K562 (cell line): ENCODE measurements around the gene TMEM30A. TPM values are rescaled to one million over a fixed set of nuclear protein-coding genes. Genes with fewer than 3 reads are reported as not detected.

Experiments
- ATAC-seq: fragments of 200-7000 bp; cut with Tn5 transposase; 3 replicates; pipeline ENCODE4 v1.9.1; 2020; ENCODE audit warnings: moderate library complexity
- BruUV-seq: library from RNA; stranded (reverse); fragments of 400-500 nt; replicated peaks from 2 replicates; lab custom pipeline; 2021; lab: Mats Ljungman, UMichigan
- CTCF ChIA-PET: fragments of 300-600 bp; formaldehyde crosslinking; extraction: SDS; loops from one replicate; lab custom pipeline; 2021; ENCODE audit warnings: low intra/inter-chr PET ratio; lab: Yijun Ruan, JAX
- POLR2A ChIA-PET: fragments of 300-600, 350-650 bp; sonication (Branson Sonifier 250); formaldehyde crosslinking; extraction: SDS; loops from one replicate; lab custom pipeline; 2021; ENCODE audit warnings: antibody characterized with exemption, inconsistent platforms; lab: Yijun Ruan, JAX
- DNase-seq, 4 experiments: peaks; one replicate each; pipeline versions ENCODE4 v3.0.0 to v3.0.0-alpha.2; 2011 to 2018; ENCODE audit warnings: low spot score in 3 of 4, mixed read lengths in 3 of 4; ENCODE audit errors: extremely low read depth in 1 of 4
- FAIRE-seq: peaks from 2 replicates; lab custom pipeline; 2011; peaks lifted over from hg19 to GRCh38; lab: Jason Lieb, UNC
- H2AFZ ChIP-seq: 2 replicates; pipeline ENCODE4 v1.6.0; 2011; ENCODE audit warnings: low read depth, low read length, control low read depth, inconsistent platforms
- H3K27ac ChIP-seq: fragments of 200-600 bp; 3 replicates; pipeline ENCODE4 v1.8.0; 2011; ENCODE audit warnings: low read depth, mild to moderate bottlenecking, control low read depth, inconsistent platforms, low read length, moderate library complexity, mixed read lengths; ENCODE audit errors: extremely low read depth
- H3K27me3 ChIP-seq, 2 experiments: fragments of 300-600 bp in 1 of 2; 2 replicates in 1 of 2; 3 replicates in 1 of 2; pipeline versions ENCODE4 v1.6.0 to v1.8.0; 2011; ENCODE audit warnings: inconsistent platforms in 2 of 2, low read length in 2 of 2, mild to moderate bottlenecking in 1 of 2, mixed read lengths in 1 of 2, moderate library complexity in 1 of 2; ENCODE audit not compliant: control insufficient read depth in 2 of 2, insufficient read depth in 2 of 2
- H3K36me3 ChIP-seq: fragments of 300-600 bp; 3 replicates; pipeline ENCODE4 v1.8.0; 2011; ENCODE audit warnings: mild to moderate bottlenecking, low read length, inconsistent platforms; ENCODE audit not compliant: control insufficient read depth, insufficient read depth
- H3K4me1 ChIP-seq, 2 experiments: fragments of 200-600 bp in 1 of 2; replicated peaks in 1 of 2; 2 replicates in 1 of 2; 3 replicates in 1 of 2; pipeline versions ENCODE4 v1.5.1 to v1.8.0; 2011; ENCODE audit warnings: inconsistent platforms in 2 of 2, low read length in 2 of 2, mild to moderate bottlenecking in 1 of 2, mixed read lengths in 1 of 2, moderate library complexity in 1 of 2; ENCODE audit not compliant: control insufficient read depth in 2 of 2, insufficient read depth in 2 of 2
- H3K4me2 ChIP-seq: 2 replicates; pipeline ENCODE4 v1.6.1; 2011; ENCODE audit warnings: low read length, control low read depth, inconsistent platforms, mixed read lengths; ENCODE audit not compliant: insufficient read depth
- H3K4me3 ChIP-seq: fragments of 200-600 bp; sonication (generic), shearing (Covaris generic); 2 replicates; pipeline ENCODE4 v1.5.1; 2016; ENCODE audit warnings: control low read depth, inconsistent platforms
- H3K79me2 ChIP-seq: fragments of 200-600 bp; 3 replicates; pipeline ENCODE4 v1.8.0; 2011; ENCODE audit warnings: low read length, inconsistent platforms; ENCODE audit not compliant: control insufficient read depth, insufficient read depth
- H3K9ac ChIP-seq, 2 experiments: 2 replicates each; pipeline versions ENCODE4 v1.6.0 to v1.6.1; 2011; ENCODE audit warnings: low read depth in 2 of 2, low read length in 2 of 2, control low read depth in 1 of 2, inconsistent platforms in 1 of 2, mild to moderate bottlenecking in 1 of 2, mixed read lengths in 1 of 2; ENCODE audit not compliant: insufficient read depth in 1 of 2
- H3K9me1 ChIP-seq: one replicate; pipeline ENCODE4 v1.6.0; 2011; ENCODE audit warnings: inconsistent platforms, mild to moderate bottlenecking, low read length, moderate library complexity; ENCODE audit not compliant: control insufficient read depth, insufficient read depth
- H3K9me3 ChIP-seq: replicated peaks from 2 replicates; pipeline ENCODE4 v1.5.1; 2011; ENCODE audit warnings: low read depth, low read length, inconsistent platforms; ENCODE audit not compliant: control insufficient read depth, insufficient read depth
- H4K20me1 ChIP-seq: replicated peaks from 2 replicates; pipeline ENCODE4 v1.6.1; 2011; ENCODE audit warnings: low read length, inconsistent platforms, mixed read lengths; ENCODE audit not compliant: control insufficient read depth, insufficient read depth
- FOXK2 ChIP-seq, 2 experiments: fragments of 450-650 bp; IDR thresholded peaks in 1 of 2; conservative IDR thresholded peaks in 1 of 2; 2 replicates each; pipeline ENCODE4 v1.6.1; 2016; ENCODE audit warnings: low read depth in 2 of 2, mild to moderate bottlenecking in 1 of 2
- NR2C1 ChIP-seq, 2 experiments: fragments of 450-650 bp; IDR thresholded peaks; 2 replicates each; pipeline ENCODE4 v1.6.1; 2017; ENCODE audit warnings: mild to moderate bottlenecking in 2 of 2, antibody characterized with exemption in 1 of 2, inconsistent platforms in 1 of 2, missing compliant biosample characterization in 1 of 2, missing genetic modification characterization in 1 of 2
- PTTG1 ChIP-seq: fragments of 450-650 bp; IDR thresholded peaks from 2 replicates; pipeline ENCODE4 v1.6.1; 2016; ENCODE audit warnings: low read depth, mild to moderate bottlenecking, missing genetic modification characterization, missing compliant biosample characterization
- RB1 ChIP-seq: fragments of 450-650 bp; IDR thresholded peaks from 2 replicates; pipeline ENCODE4 v1.6.1; 2017; ENCODE audit warnings: low read depth, mild to moderate bottlenecking
- RBM25 ChIP-seq: fragments of 200-400 bp; formaldehyde crosslinking; IDR thresholded peaks from 2 replicates; pipeline ENCODE4 v1.6.1; 2018; ENCODE audit warnings: low read length, low read depth, moderate library complexity; ENCODE audit not compliant: severe bottlenecking
- RUNX1 ChIP-seq: sonication (generic); IDR thresholded peaks from 2 replicates; pipeline ENCODE4 v1.6.1; 2016; ENCODE audit warnings: antibody characterized with exemption, low read depth
- SMC3 ChIP-seq: conservative IDR thresholded peaks from 2 replicates; pipeline ENCODE4 v1.6.1; 2011; ENCODE audit warnings: low read depth, low read length, improper control_type of control experiment; ENCODE audit not compliant: insufficient read depth
- SPI1 ChIP-seq: IDR thresholded peaks from 2 replicates; pipeline ENCODE4 v1.6.1; 2011; ENCODE audit warnings: low read depth, low read length, control low read depth, borderline replicate concordance
- ZKSCAN3 ChIP-seq: fragments of 250-450 bp; sonication (Bioruptor Pico); IDR thresholded peaks from 2 replicates; pipeline ENCODE4 v1.4.0; 2020
- ZNF57 ChIP-seq: fragments of 450-650 bp; formaldehyde crosslinking; IDR thresholded peaks from 2 replicates; pipeline ENCODE4 v1.4.0; 2020; ENCODE audit warnings: mild to moderate bottlenecking, moderate library complexity
- WGBS: fragments of 100-300 bp; shearing (Covaris generic); methylation state at CpG from one replicate; pipeline ENCODE4 v1.1.6; 2016; ENCODE audit warnings: low coverage, mixed read lengths; ENCODE audit not compliant: insufficient coverage; ENCODE audit errors: missing lambda C conversion rate; 5-methylcytosine and 5-hydroxymethylcytosine counted together
- in situ Hi-C: fragments of 300-500 bp; cut with MboI; formaldehyde crosslinking; loops from 4 replicates; pipeline ENCODE4 v1.15.0; 2018; ENCODE audit warnings: inconsistent platforms, mixed read lengths
- intact Hi-C: fragments of 100-400 bp; cut with micrococcal nuclease; formaldehyde crosslinking; loops from 2 replicates; pipeline ENCODE4 v1.14.2; 2022
- polyA plus RNA-seq, 8 experiments: library from polyadenylated mRNA; depleted of rRNA in 4 of 8; stranded (reverse) in 5 of 8; unstranded in 3 of 8; fragments of >200 nt; fragmentation: Nextera tagmentation in 2 of 8; fragmentation: Illumina TruSeq in 1 of 8; extraction: Ambion mirVana in 2 of 8; extraction: Trizol in 1 of 8; gene quantifications; 2 replicates each; pipeline versions ENCODE4 v1.2.1 to v1.2.3, GENCODE V29; 2011 to 2014; ENCODE audit warnings: inconsistent platforms in 1 of 8, missing spikeins in 1 of 8
- total RNA-seq, 7 experiments: library from RNA; depleted of rRNA in 6 of 7; stranded (reverse); fragments of >200 nt in 6 of 7; fragmentation: Illumina TruSeq in 2 of 7; extraction: Trizol in 2 of 7; gene quantifications; 2 replicates each; pipeline versions ENCODE4 v1.2.1 to v1.2.3, GENCODE V29; 2011 to 2021; ENCODE audit warnings: low replicate concordance in 1 of 7
- TF ChIP-seq, protein P1 (sequence below): fragments of 450-650 bp; formaldehyde crosslinking; IDR thresholded peaks from 2 replicates; pipeline ENCODE4 v1.4.0; 2020; ENCODE audit warnings: mild to moderate bottlenecking, moderate library complexity
- TF ChIP-seq, protein P2 (sequence below): fragments of 450-650 bp; IDR thresholded peaks from 2 replicates; pipeline ENCODE4 v1.6.1; 2016; ENCODE audit warnings: missing biosample characterization, missing genetic modification characterization

TMEM30A gene
- total and polyA plus RNA-seq, 9 of the 15 experiments (the other 6 are each of a cell fraction or from before 2014, with no cell fraction given), result 6.5 to 31.2 (median 16.3) TPM

DNA sequence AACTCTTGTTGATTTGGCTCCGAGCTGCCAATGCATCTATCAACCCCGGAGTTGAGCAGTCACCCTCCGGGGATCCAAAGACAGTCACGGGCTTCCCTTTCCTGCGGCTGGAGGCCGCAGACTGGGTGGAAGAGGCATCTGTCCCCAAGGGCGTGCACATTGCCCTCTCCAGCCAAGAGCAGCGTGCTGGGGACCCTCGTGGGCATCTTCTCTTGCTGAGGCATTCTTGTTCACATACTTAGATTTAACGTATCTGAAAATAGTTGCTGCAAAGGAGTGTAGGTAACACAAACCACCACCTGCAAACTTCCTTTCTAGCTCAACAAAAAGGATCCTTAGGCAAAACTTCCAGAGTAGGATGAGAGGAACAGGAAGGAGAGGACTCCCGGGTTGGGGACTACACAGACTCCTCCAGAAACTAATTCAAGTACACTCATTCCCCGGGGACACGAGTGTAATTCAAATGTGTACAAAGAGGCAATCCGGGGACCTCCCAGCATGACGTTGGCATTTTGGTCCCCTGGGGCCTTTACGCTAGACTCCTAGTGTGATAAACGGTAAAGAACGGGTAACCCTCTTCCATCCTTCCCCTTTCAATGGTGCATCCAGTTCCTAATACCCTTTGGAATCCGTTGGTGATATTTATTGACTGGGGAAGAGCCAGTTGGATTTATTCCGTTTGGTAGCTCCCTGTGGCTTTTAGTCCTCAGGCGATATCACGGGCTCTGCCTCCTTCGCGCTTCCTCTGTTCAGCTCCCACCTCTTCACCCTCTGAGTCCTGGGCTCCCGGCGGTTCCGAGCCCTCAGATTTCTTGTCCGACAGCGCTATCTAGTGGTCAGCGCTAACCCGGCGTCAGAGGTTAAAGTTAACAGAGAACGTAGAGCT lies 76.1 kb downstream of the TMEM30A start:
- no peak overlapping the region for H3K27ac ChIP-seq
- CTCF ChIA-PET, result interaction anchor here (0.6 to 1.5 kb wide), 4 partner anchors 318 to 1469 kb away, joined by 3 to 12 read pairs (median 6); no protein-coding TSS in a partner anchor
- peaks cover 21 to 45% of the 10 kb centered on the region in 2 experiments; a peak in 4 of 5 replicates for H3K27me3 ChIP-seq
- H3K9me1 ChIP-seq, result no peaks in the 10 kb centered on the region
- H3K4me1 ChIP-seq, result peaks cover 0 to 10% of the 10 kb centered on the region in 2 experiments; a peak in 1 of 5 replicates
- peak; percentile 91 for FAIRE-seq
- H3K79me2 ChIP-seq, result no peaks in the 10 kb centered on the region
- no peak overlapping the region for H3K4me2 ChIP-seq
- peak; percentile 63 to 81 (median 70) for DNase-seq
- intact Hi-C loops (loop anchor here (1.0 to 5.0 kb wide), 6 partner anchors 318 to 1533 kb away; no protein-coding TSS in a partner anchor), in situ Hi-C loops (no loop called here)
- H3K4me3 ChIP-seq, result no peak overlapping the region
- POLR2A ChIA-PET, result interaction anchor here (0.7 kb wide), 1 partner anchor 14 kb away, joined by 3 read pairs; no protein-coding TSS in a partner anchor
- BruUV-seq, result no TSS peak
- H3K9ac ChIP-seq, result no peak overlapping the region
- 3% methylated on average over 32 of the region's 33 CpGs for WGBS
- H2AFZ ChIP-seq, result no peak overlapping the region
- H3K36me3 ChIP-seq, result no peaks in the 10 kb centered on the region
- 0 out of 2 replicates have a peak, but pooled peaks cover 4% of the 10 kb centered on the region for H4K20me1 ChIP-seq
- no peaks in the 10 kb centered on the region for H3K9me3 ChIP-seq
- peak; percentile 94 for ATAC-seq
- TF ChIP-seq SMC3, result peak; percentile 71; the same call in 1 of the 2 replicates
- no peak for TF ChIP-seq SPI1
- TF ChIP-seq PTTG1, result no peak
- no peak for TF ChIP-seq RBM25
- TF ChIP-seq RUNX1, result no peak
- TF ChIP-seq ZNF57 (CRISPR knock-in tag), result no peak
- TF ChIP-seq FOXK2 (conservative IDR thresholded peaks at IDR 0.05 in 1 of 2, IDR thresholded peaks at IDR 0.05 in 1 of 2; ENCODE audit: low read depth in 2 of 2), result no peak
- no peak for TF ChIP-seq ZKSCAN3
- TF ChIP-seq NR2C1 (IDR thresholded peaks at IDR 0.05), result 0 out of 2 replicates have a peak, but pooled peaks have one; percentile 32
- peak; percentile 58; the same call in 1 of the 2 replicates for TF ChIP-seq NR2C1 (tag; IDR thresholded peaks at IDR 0.05)
- TF ChIP-seq, protein P1, sequence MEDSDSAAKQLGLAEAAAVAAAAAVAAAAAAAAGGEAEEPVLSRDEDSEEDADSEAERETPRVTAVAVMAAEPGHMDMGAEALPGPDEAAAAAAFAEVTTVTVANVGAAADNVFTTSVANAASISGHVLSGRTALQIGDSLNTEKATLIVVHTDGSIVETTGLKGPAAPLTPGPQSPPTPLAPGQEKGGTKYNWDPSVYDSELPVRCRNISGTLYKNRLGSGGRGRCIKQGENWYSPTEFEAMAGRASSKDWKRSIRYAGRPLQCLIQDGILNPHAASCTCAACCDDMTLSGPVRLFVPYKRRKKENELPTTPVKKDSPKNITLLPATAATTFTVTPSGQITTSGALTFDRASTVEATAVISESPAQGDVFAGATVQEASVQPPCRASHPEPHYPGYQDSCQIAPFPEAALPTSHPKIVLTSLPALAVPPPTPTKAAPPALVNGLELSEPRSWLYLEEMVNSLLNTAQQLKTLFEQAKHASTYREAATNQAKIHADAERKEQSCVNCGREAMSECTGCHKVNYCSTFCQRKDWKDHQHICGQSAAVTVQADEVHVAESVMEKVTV, result peak; percentile 84
- no peak for TF ChIP-seq RB1
- TF ChIP-seq, protein P2, sequence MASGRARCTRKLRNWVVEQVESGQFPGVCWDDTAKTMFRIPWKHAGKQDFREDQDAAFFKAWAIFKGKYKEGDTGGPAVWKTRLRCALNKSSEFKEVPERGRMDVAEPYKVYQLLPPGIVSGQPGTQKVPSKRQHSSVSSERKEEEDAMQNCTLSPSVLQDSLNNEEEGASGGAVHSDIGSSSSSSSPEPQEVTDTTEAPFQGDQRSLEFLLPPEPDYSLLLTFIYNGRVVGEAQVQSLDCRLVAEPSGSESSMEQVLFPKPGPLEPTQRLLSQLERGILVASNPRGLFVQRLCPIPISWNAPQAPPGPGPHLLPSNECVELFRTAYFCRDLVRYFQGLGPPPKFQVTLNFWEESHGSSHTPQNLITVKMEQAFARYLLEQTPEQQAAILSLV, result no peak
